Fibroblast of villous mesenchyme (primary cell): ENCODE results near the gene OS9. TPM values are rescaled to one million over a fixed set of nuclear protein-coding genes. Genes with fewer than 3 reads are reported as not detected.

Experiments used
- DNase-seq: peaks from one replicate; pipeline ENCODE4 v3.0.0-alpha.2; 2010; ENCODE audit warnings: low read depth
- H3K4me3 ChIP-seq: 2 replicates; pipeline ENCODE4 v1.5.1; 2011; ENCODE audit warnings: low read depth, mild to moderate bottlenecking, low read length
- CTCF ChIP-seq: IDR thresholded peaks from 2 replicates; pipeline ENCODE4 v1.5.1; 2012; ENCODE audit warnings: low read depth, mild to moderate bottlenecking, low read length; ENCODE audit not compliant: insufficient read depth
- total RNA-seq: library from RNA; depleted of rRNA; stranded (reverse); fragments of >200 nt; gene quantifications from 2 replicates; pipeline ENCODE4 v1.2.3, GENCODE V29; 2012

The OS9 gene
- total RNA-seq, 1 donor = 98.0 TPM

- no peak for DNase-seq
- TF ChIP-seq CTCF = no peak
Measured at GRCh38 chr12:57743769-57744168, 49.8 kb downstream of the OS9 start.

GRCh38 chr12:57744194-57744776 lies 50.4 kb downstream of the OS9 start:
- H3K4me3 ChIP-seq = peak overlapping the region; percentile 99
- peak; percentile 90 for DNase-seq
- TF ChIP-seq CTCF = no peak

More at GRCh38 chr12:57743769-57744168, 49.8 kb downstream of the OS9 start:
- H3K4me3 ChIP-seq = no peak overlapping the region

- DNase-seq = peak; percentile 99
- TF ChIP-seq CTCF = no peak
- peak within 1 kb of the TSS; percentile 99 for H3K4me3 ChIP-seq
Measured at GRCh38 chr12:57744777-57745484, 51.0 kb downstream of the OS9 start, which contains the start of gene TSPAN31. Gene TSPAN31, plus strand, starts transcription at chr12:57745039. Its CDS starts 116 bp downstream, at chr12:57745155.

- no peak for DNase-seq
- H3K4me3 ChIP-seq = peak overlapping the region; percentile 99
- TF ChIP-seq CTCF = no peak
Measured at GRCh38 chr12:57745485-57745881, 51.6 kb downstream of the OS9 start.

GRCh38 chr12:57746025-57746424 lies 52.1 kb downstream of the OS9 start:
- no peak for TF ChIP-seq CTCF
- no peak for DNase-seq
- peak overlapping the region; percentile 99 for H3K4me3 ChIP-seq

GRCh38 chr12:57749061-57749460 lies 55.1 kb downstream of the OS9 start:
- TF ChIP-seq CTCF = no peak
- no peak for DNase-seq
- H3K4me3 ChIP-seq = no peak overlapping the region
